Trophoblast cell (in vitro differentiated cells and primary cell): ENCODE results near the gene ADRM1.

Source experiments
- DNase-seq, 2 donors: peaks; one replicate each; pipeline ENCODE4 v3.0.0-alpha.2; 2016
- H2AFZ ChIP-seq: 2 replicates; pipeline ENCODE4 v1.6.1; 2013; ENCODE audit warnings: low read length, moderate library complexity, mild to moderate bottlenecking; ENCODE audit not compliant: insufficient read depth, poor library complexity
- H2AK5ac ChIP-seq: 2 replicates; pipeline ENCODE4 v1.6.1; 2013; ENCODE audit warnings: mild to moderate bottlenecking, low read length
- H2BK120ac ChIP-seq: 2 replicates; pipeline ENCODE4 v1.6.1; 2013; ENCODE audit warnings: low read length, mild to moderate bottlenecking, moderate library complexity; ENCODE audit not compliant: insufficient read depth, poor library complexity
- H2BK12ac ChIP-seq: 2 replicates; pipeline ENCODE4 v1.6.1; 2013; ENCODE audit warnings: mild to moderate bottlenecking, low read length, moderate library complexity
- H2BK5ac ChIP-seq: 2 replicates; pipeline ENCODE4 v1.6.1; 2013; ENCODE audit warnings: low read length, low read depth, moderate library complexity, mild to moderate bottlenecking; ENCODE audit not compliant: poor library complexity
- H3K14ac ChIP-seq: 2 replicates; pipeline ENCODE4 v1.6.1; 2013; ENCODE audit warnings: mild to moderate bottlenecking, low read length
- H3K18ac ChIP-seq: 2 replicates; pipeline ENCODE4 v1.6.1; 2013; ENCODE audit warnings: mild to moderate bottlenecking, low read length
- H3K23ac ChIP-seq: 2 replicates; pipeline ENCODE4 v1.6.1; 2013; ENCODE audit warnings: low read length
- H3K27ac ChIP-seq: 2 replicates; pipeline ENCODE4 v1.5.1; 2013; ENCODE audit warnings: low read depth, mild to moderate bottlenecking, inconsistent platforms, low read length, moderate library complexity
- H3K27me3 ChIP-seq: 2 replicates; pipeline ENCODE4 v1.6.1; 2013; ENCODE audit warnings: inconsistent platforms, mild to moderate bottlenecking, low read length, moderate library complexity; ENCODE audit not compliant: insufficient read depth
- H3K36me3 ChIP-seq, 2 experiments: 1 replicate in 1 of 2; 2 replicates in 1 of 2; pipeline ENCODE4 v1.6.1; 2013; ENCODE audit warnings: low read length in 2 of 2, mild to moderate bottlenecking in 2 of 2, moderate library complexity in 1 of 2; ENCODE audit not compliant: insufficient read depth in 2 of 2, control insufficient read depth in 1 of 2
- H3K4ac ChIP-seq: 2 replicates; pipeline ENCODE4 v1.6.1; 2013; ENCODE audit warnings: low read depth, mild to moderate bottlenecking, low read length, moderate library complexity
- H3K4me1 ChIP-seq, 2 experiments: 1 replicate in 1 of 2; 2 replicates in 1 of 2; pipeline ENCODE4 v1.6.1; 2013; ENCODE audit warnings: low read length in 2 of 2, mild to moderate bottlenecking in 2 of 2, moderate library complexity in 1 of 2; ENCODE audit not compliant: insufficient read depth in 2 of 2, control insufficient read depth in 1 of 2
- H3K4me2 ChIP-seq: 2 replicates; pipeline ENCODE4 v1.6.1; 2013; ENCODE audit warnings: inconsistent platforms, mild to moderate bottlenecking, low read length, moderate library complexity
- H3K4me3 ChIP-seq: 2 replicates; pipeline ENCODE4 v1.5.1; 2013; ENCODE audit warnings: mild to moderate bottlenecking, low read depth, low read length, inconsistent platforms
- H3K79me1 ChIP-seq: one replicate; pipeline ENCODE4 v1.6.1; 2013; ENCODE audit warnings: low read length
- H3K79me2 ChIP-seq: 2 replicates; pipeline ENCODE4 v1.6.1; 2013; ENCODE audit warnings: low read length, mild to moderate bottlenecking; ENCODE audit not compliant: control insufficient read depth, insufficient read depth, poor library complexity
- H3K9ac ChIP-seq: 2 replicates; pipeline ENCODE4 v1.6.1; 2013; ENCODE audit warnings: mild to moderate bottlenecking, low read length
- H3K9me3 ChIP-seq: 2 replicates; pipeline ENCODE4 v1.6.1; 2013; ENCODE audit warnings: low read depth, mild to moderate bottlenecking, control low read depth, inconsistent platforms, low read length; ENCODE audit not compliant: insufficient read depth
- H4K12ac ChIP-seq: 2 replicates; pipeline ENCODE4 v1.6.1; 2013; ENCODE audit warnings: low read depth, mild to moderate bottlenecking, low read length, moderate library complexity
- H4K8ac ChIP-seq: 2 replicates; pipeline ENCODE4 v1.6.1; 2013; ENCODE audit warnings: low read depth, mild to moderate bottlenecking, low read length, moderate library complexity
- H4K91ac ChIP-seq: one replicate; pipeline ENCODE4 v1.6.1; 2013; ENCODE audit warnings: low read depth, mild to moderate bottlenecking, low read length, moderate library complexity
- WGBS: extraction: QIAGEN DNeasy Blood & Tissue Kit; methylation state at CpG from one replicate; pipeline ENCODE4 v1.1.7; 2013; ENCODE audit warnings: missing lambda C conversion rate; ENCODE audit not compliant: insufficient read length, insufficient coverage; ENCODE audit errors: extremely low coverage; 5-methylcytosine and 5-hydroxymethylcytosine counted together

ADRM1 gene

DNA sequence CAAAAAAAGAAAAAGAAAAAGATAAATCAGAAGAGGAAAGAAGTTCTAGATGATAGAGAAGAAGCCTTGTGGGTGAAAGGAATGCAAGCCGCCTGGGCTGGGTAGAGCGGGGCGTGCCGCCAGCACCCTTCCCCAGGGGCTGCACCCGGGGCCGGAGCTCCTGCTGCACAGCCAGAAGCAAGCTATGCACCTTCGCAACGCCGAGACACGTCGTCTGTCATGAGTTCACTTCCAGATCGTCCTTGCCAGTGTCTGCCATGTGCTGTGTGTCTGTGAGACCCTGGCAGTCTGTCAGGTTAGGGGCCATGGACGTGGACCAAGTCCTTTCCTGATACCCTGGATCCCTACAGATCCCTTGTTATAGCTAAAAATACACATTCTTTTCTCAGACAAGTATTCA, 25.5 kb upstream of the ADRM1 start:
- H4K12ac ChIP-seq: no peak overlapping the region
- H4K91ac ChIP-seq: no peak overlapping the region
- no peak overlapping the region for H3K9ac ChIP-seq
- no peak overlapping the region for H2AK5ac ChIP-seq
- no peak overlapping the region for H3K23ac ChIP-seq
- no CpG with 5 or more reads among the region's 13 CpGs for WGBS
- H2BK120ac ChIP-seq: no peak overlapping the region
- H3K36me3 ChIP-seq: peaks cover 63 to 68% of the 10 kb centered on the region in 2 experiments
- H3K4me1 ChIP-seq: peaks cover 2% of the 10 kb centered on the region in 2 experiments
- no peak overlapping the region for H3K14ac ChIP-seq
- peaks cover 2% of the 10 kb centered on the region for H3K79me2 ChIP-seq
- H3K79me1 ChIP-seq: no peaks in the 10 kb centered on the region
- H3K4me3 ChIP-seq: no peak overlapping the region
- no peak overlapping the region for H2AFZ ChIP-seq
- H3K9me3 ChIP-seq: peaks cover 5% of the 10 kb centered on the region
- no peaks in the 10 kb centered on the region for H3K27me3 ChIP-seq
- no peak overlapping the region for H3K18ac ChIP-seq
- no peak overlapping the region for H3K27ac ChIP-seq
- H2BK12ac ChIP-seq: no peak overlapping the region
- H3K4ac ChIP-seq: no peak overlapping the region
- H2BK5ac ChIP-seq: no peak overlapping the region
- H4K8ac ChIP-seq: no peak overlapping the region
- DNase-seq: peak in 1 of 2 donors; percentile 3
- no peak overlapping the region for H3K4me2 ChIP-seq

DNA sequence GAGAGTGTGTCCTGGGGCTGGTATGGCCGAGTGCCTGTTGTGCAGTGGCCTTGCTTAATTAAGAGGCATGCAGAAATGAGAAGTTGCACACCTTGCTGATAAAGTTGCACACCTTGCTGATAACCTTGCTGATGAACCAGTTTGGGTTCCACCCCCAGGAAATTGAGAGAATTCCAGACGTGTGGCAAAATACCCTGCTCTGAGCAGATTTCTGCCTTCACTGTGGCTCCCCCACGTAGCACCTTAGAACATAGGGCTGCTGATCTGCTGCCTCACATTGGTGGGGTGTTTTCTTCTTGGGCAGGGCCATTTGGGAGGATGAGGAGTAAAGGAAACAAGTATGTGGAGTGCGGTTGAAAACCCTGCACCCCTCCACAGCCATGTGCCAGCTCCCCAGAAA, 22.5 kb upstream of the ADRM1 start:
- H3K79me2 ChIP-seq: peaks cover 2% of the 10 kb centered on the region
- WGBS: no CpG with 5 or more reads among the region's 4 CpGs

DNA sequence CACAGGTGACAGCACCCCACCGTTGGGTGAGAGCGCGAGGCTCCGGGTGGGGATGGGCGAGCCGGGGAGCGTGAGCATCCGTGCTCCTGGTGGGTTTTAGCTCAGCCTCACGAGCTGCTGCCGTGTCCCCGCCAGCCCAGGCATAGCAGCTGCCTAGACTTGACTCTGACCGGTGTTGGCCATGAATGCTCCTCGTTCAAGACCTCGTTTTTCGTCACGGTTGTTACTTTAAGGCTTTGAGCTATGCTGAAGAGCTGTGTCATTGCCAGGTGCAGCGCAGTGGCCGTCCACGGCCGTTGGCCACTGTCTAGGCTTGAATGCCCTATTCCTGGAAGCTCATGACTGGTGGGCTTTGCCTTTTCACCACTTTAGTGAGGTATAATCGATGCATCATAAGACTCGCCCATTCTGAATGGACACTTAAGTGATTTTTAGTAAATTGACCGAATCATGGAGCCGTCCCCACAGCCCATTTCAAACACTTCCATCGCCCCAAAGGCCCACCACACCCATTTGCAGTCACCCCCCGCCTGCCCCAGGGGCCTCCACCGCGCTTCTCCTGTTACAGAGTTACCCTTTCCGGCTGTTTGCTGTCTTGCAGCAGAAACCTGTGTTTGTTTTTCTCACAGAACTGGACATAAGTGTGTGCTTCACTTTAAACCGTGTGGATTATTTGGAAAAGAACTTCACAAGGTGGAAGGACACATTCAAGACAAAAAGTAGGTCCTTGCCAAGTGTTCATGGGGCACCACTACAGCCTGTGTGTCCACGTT, 21.4 kb upstream of the ADRM1 start:
- Histone ChIP-seq H2BK5ac (no peak overlapping the region), H3K4ac (no peak overlapping the region), H2AFZ (no peak overlapping the region), H3K27me3 (no peaks in the 10 kb centered on the region), H3K4me2 (no peak overlapping the region), H3K14ac (no peak overlapping the region), H3K36me3 (peaks cover 52 to 62% of the 10 kb centered on the region in 2 experiments), H3K9me3 (peaks cover 5% of the 10 kb centered on the region), H2AK5ac (no peak overlapping the region), H2BK12ac (no peak overlapping the region), H3K27ac (no peak overlapping the region), H3K4me1 (peaks cover 13 to 21% of the 10 kb centered on the region in 2 experiments), H3K4me3 (no peak overlapping the region), H3K79me2 (peaks cover 2% of the 10 kb centered on the region), H3K79me1 (no peaks in the 10 kb centered on the region), H4K12ac (no peak overlapping the region), H3K23ac (no peak overlapping the region), H3K18ac (no peak overlapping the region), H4K8ac (no peak overlapping the region), H2BK120ac (no peak overlapping the region), H4K91ac (no peak overlapping the region), H3K9ac (no peak overlapping the region)
- WGBS: no CpG with 5 or more reads among the region's 31 CpGs
- DNase-seq: no peak

More for the DNA sequence above, 22.5 kb upstream of the ADRM1 start:
- Histone ChIP-seq H3K4me2 (no peak overlapping the region), H3K9me3 (peaks cover 5% of the 10 kb centered on the region), H3K14ac (no peak overlapping the region), H2BK5ac (no peak overlapping the region), H3K36me3 (peaks cover 46 to 56% of the 10 kb centered on the region in 2 experiments), H2BK120ac (no peak overlapping the region), H3K79me1 (no peaks in the 10 kb centered on the region), H4K91ac (no peak overlapping the region), H3K4ac (no peak overlapping the region), H2AK5ac (no peak overlapping the region), H3K27me3 (no peaks in the 10 kb centered on the region), H3K23ac (no peak overlapping the region), H3K9ac (no peak overlapping the region), H3K18ac (no peak overlapping the region), H4K12ac (no peak overlapping the region), H3K4me3 (no peak overlapping the region), H3K4me1 (peaks cover 13 to 18% of the 10 kb centered on the region in 2 experiments), H2AFZ (no peak overlapping the region), H3K27ac (no peak overlapping the region), H4K8ac (no peak overlapping the region), H2BK12ac (no peak overlapping the region)
- DNase-seq: no peak

GRCh38 chr20:62282103-62282502, 20.7 kb upstream of the ADRM1 start:
- Histone ChIP-seq H3K9me3 (peaks cover 5% of the 10 kb centered on the region), H2BK5ac (no peak overlapping the region), H3K4me2 (no peak overlapping the region), H2BK120ac (no peak overlapping the region), H3K36me3 (peaks cover 56 to 65% of the 10 kb centered on the region in 2 experiments), H4K8ac (no peak overlapping the region), H3K23ac (no peak overlapping the region), H3K27ac (no peak overlapping the region), H3K27me3 (no peaks in the 10 kb centered on the region), H2BK12ac (no peak overlapping the region), H3K79me1 (no peaks in the 10 kb centered on the region), H3K4ac (no peak overlapping the region), H3K9ac (no peak overlapping the region), H2AFZ (no peak overlapping the region), H3K4me1 (peaks cover 17 to 27% of the 10 kb centered on the region in 2 experiments), H2AK5ac (no peak overlapping the region), H4K91ac (no peak overlapping the region), H3K14ac (no peak overlapping the region), H4K12ac (no peak overlapping the region), H3K4me3 (no peak overlapping the region), H3K18ac (no peak overlapping the region), H3K79me2 (peaks cover 2% of the 10 kb centered on the region)
- WGBS: no CpG with 5 or more reads among the region's 7 CpGs
- no peak for DNase-seq
